SK-N-SH treated with all-trans-retinoic acid at 6 μM for 48 hours (cell line): Measurements from ENCODE around the gene FCHSD2.

Source experiments
- ARNTL ChIP-seq: fragments of 450-650 bp; formaldehyde crosslinking; IDR thresholded peaks from 2 replicates; pipeline ENCODE4 v1.5.0; 2020; ENCODE audit warnings: low read depth, mild to moderate bottlenecking, moderate library complexity, borderline replicate concordance
- ISL1 ChIP-seq: fragments of 250-450 bp; sonication (Bioruptor Pico); IDR thresholded peaks from 2 replicates; pipeline ENCODE4 v2.1.2; 2022; ENCODE audit warnings: mild to moderate bottlenecking, moderate library complexity
- SNAI2 ChIP-seq: fragments of 250-450 bp; sonication (Bioruptor Pico); IDR thresholded peaks from 2 replicates; pipeline ENCODE4 v1.5.0; 2020; ENCODE audit warnings: mild to moderate bottlenecking, moderate library complexity
- TOX ChIP-seq: fragments of 250-450 bp; sonication (Bioruptor Pico); IDR thresholded peaks from 2 replicates; pipeline ENCODE4 v1.8.0; 2021; ENCODE audit warnings: mild to moderate bottlenecking, moderate library complexity, borderline replicate concordance
- ZC3H10 ChIP-seq: fragments of 250-450 bp; sonication (Bioruptor Pico); IDR thresholded peaks from 2 replicates; pipeline ENCODE4 v1.5.1; 2021; ENCODE audit warnings: mild to moderate bottlenecking, moderate library complexity
- ZFP3 ChIP-seq: fragments of 250-450 bp; sonication (Bioruptor Pico); IDR thresholded peaks from 2 replicates; pipeline ENCODE4 v1.5.0; 2020; ENCODE audit warnings: mild to moderate bottlenecking, moderate library complexity
- ZFP30 ChIP-seq: fragments of 450-650 bp; formaldehyde crosslinking; IDR thresholded peaks from 2 replicates; pipeline ENCODE4 v1.5.0; 2022; ENCODE audit warnings: mild to moderate bottlenecking, moderate library complexity
- ZNF8 ChIP-seq: fragments of 450-650 bp; formaldehyde crosslinking; IDR thresholded peaks from 2 replicates; pipeline ENCODE4 v1.5.0; 2020; ENCODE audit warnings: mild to moderate bottlenecking, moderate library complexity
- TF ChIP-seq, protein P1 (sequence below): fragments of 250-450 bp; sonication (Bioruptor Pico); IDR thresholded peaks from 2 replicates; pipeline ENCODE4 v1.5.1; 2020; ENCODE audit warnings: low read depth, mild to moderate bottlenecking, moderate library complexity
- TF ChIP-seq, protein P2 (sequence below): fragments of 250-450 bp; sonication (Bioruptor Pico); IDR thresholded peaks from 2 replicates; pipeline ENCODE4 v1.8.0; 2020; ENCODE audit warnings: mild to moderate bottlenecking, moderate library complexity, borderline replicate concordance
- TF ChIP-seq, protein P3 (sequence below): fragments of 250-450 bp; sonication (Bioruptor Pico); IDR thresholded peaks from 2 replicates; pipeline ENCODE4 v1.5.0; 2020; ENCODE audit warnings: mild to moderate bottlenecking, moderate library complexity

DNA sequence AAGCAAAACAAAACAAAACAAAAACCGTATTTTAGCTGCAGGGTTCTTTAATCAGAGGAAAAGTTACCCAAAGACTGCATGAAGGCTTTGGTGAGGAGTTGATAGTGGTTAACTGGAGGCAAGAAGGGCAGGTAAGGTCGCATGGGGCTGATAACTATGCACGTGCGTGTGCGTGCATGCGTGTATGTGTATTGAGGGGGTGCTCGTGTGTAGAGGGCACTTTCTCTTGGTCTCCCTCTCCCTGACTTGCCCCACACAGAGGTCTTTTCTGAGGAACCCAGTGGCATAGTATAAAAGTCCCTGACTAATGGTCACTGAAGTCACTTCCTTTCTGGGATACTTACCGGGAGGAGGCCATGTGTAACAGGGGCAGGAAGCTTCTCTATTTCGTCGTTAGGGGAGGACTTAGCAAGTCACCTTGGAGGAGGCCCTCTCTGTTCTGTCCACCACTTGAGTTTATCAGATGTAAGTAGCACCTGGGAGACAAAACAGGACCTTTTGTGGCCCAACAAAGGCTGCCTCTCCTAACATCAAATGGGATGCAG lies 20.1 kb upstream of the FCHSD2 start:
- no peak for TF ChIP-seq TOX (CRISPR knock-in tag)
- TF ChIP-seq, protein P1, sequence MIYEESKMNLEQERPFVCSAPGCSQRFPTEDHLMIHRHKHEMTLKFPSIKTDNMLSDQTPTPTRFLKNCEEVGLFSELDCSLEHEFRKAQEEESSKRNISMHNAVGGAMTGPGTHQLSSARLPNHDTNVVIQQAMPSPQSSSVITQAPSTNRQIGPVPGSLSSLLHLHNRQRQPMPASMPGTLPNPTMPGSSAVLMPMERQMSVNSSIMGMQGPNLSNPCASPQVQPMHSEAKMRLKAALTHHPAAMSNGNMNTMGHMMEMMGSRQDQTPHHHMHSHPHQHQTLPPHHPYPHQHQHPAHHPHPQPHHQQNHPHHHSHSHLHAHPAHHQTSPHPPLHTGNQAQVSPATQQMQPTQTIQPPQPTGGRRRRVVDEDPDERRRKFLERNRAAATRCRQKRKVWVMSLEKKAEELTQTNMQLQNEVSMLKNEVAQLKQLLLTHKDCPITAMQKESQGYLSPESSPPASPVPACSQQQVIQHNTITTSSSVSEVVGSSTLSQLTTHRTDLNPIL (CRISPR knock-in tag), result no peak
- TF ChIP-seq, protein P2, sequence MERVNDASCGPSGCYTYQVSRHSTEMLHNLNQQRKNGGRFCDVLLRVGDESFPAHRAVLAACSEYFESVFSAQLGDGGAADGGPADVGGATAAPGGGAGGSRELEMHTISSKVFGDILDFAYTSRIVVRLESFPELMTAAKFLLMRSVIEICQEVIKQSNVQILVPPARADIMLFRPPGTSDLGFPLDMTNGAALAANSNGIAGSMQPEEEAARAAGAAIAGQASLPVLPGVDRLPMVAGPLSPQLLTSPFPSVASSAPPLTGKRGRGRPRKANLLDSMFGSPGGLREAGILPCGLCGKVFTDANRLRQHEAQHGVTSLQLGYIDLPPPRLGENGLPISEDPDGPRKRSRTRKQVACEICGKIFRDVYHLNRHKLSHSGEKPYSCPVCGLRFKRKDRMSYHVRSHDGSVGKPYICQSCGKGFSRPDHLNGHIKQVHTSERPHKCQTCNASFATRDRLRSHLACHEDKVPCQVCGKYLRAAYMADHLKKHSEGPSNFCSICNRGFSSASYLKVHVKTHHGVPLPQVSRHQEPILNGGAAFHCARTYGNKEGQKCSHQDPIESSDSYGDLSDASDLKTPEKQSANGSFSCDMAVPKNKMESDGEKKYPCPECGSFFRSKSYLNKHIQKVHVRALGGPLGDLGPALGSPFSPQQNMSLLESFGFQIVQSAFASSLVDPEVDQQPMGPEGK (CRISPR knock-in tag), result no peak
- no peak for TF ChIP-seq ZFP3
- no peak for TF ChIP-seq ARNTL
- TF ChIP-seq, protein P3, sequence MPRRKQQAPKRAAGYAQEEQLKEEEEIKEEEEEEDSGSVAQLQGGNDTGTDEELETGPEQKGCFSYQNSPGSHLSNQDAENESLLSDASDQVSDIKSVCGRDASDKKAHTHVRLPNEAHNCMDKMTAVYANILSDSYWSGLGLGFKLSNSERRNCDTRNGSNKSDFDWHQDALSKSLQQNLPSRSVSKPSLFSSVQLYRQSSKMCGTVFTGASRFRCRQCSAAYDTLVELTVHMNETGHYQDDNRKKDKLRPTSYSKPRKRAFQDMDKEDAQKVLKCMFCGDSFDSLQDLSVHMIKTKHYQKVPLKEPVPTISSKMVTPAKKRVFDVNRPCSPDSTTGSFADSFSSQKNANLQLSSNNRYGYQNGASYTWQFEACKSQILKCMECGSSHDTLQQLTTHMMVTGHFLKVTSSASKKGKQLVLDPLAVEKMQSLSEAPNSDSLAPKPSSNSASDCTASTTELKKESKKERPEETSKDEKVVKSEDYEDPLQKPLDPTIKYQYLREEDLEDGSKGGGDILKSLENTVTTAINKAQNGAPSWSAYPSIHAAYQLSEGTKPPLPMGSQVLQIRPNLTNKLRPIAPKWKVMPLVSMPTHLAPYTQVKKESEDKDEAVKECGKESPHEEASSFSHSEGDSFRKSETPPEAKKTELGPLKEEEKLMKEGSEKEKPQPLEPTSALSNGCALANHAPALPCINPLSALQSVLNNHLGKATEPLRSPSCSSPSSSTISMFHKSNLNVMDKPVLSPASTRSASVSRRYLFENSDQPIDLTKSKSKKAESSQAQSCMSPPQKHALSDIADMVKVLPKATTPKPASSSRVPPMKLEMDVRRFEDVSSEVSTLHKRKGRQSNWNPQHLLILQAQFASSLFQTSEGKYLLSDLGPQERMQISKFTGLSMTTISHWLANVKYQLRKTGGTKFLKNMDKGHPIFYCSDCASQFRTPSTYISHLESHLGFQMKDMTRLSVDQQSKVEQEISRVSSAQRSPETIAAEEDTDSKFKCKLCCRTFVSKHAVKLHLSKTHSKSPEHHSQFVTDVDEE (CRISPR knock-in tag), result no peak
- TF ChIP-seq ZFP30 (CRISPR knock-in tag), result no peak
- no peak for TF ChIP-seq ZC3H10
- TF ChIP-seq SNAI2 (CRISPR knock-in tag), result no peak
- TF ChIP-seq ZNF8, result no peak
- TF ChIP-seq ISL1 (CRISPR knock-in tag), result no peak
